Neural progenitor cell (in vitro differentiated cells): Measurements from ENCODE around the gene LEPR.

Experiments
- EZH2 ChIP-seq: fragments of 200-600 bp; sonication (generic); IDR thresholded peaks from 2 replicates; pipeline ENCODE4 v1.6.1; 2017; ENCODE audit warnings: antibody characterized with exemption, mild to moderate bottlenecking, moderate library complexity
- TF ChIP-seq, protein P1 (sequence below): fragments of 200-600 bp; sonication (generic); IDR thresholded peaks from 2 replicates; pipeline ENCODE4 v1.5.1; 2017; ENCODE audit warnings: antibody characterized with exemption, mild to moderate bottlenecking

- TF ChIP-seq, protein P1, sequence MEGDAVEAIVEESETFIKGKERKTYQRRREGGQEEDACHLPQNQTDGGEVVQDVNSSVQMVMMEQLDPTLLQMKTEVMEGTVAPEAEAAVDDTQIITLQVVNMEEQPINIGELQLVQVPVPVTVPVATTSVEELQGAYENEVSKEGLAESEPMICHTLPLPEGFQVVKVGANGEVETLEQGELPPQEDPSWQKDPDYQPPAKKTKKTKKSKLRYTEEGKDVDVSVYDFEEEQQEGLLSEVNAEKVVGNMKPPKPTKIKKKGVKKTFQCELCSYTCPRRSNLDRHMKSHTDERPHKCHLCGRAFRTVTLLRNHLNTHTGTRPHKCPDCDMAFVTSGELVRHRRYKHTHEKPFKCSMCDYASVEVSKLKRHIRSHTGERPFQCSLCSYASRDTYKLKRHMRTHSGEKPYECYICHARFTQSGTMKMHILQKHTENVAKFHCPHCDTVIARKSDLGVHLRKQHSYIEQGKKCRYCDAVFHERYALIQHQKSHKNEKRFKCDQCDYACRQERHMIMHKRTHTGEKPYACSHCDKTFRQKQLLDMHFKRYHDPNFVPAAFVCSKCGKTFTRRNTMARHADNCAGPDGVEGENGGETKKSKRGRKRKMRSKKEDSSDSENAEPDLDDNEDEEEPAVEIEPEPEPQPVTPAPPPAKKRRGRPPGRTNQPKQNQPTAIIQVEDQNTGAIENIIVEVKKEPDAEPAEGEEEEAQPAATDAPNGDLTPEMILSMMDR = no peak
- TF ChIP-seq EZH2 = no peak
Observed at GRCh38 chr1:65398083-65398482, 22.4 kb upstream of the LEPR start.
